ENCODE data around the gene SPACDR. TPM values are rescaled to one million over a fixed set of nuclear protein-coding genes. Genes with fewer than 3 reads are reported as not detected.

The SPACDR gene
- total RNA-seq, 1 donor from 2014 or later: not detected

- no peaks in the 10 kb centered on the region for H3K9me3 Mint-ChIP-seq
- TF ChIP-seq CTCF (IDR thresholded peaks at IDR 0.05) (no peak), EZH2 (IDR thresholded peaks at IDR 0.05) (no peak), EZH2phosphoT487 (IDR thresholded peaks at IDR 0.05) (no peak)
- Histone ChIP-seq H4K20me1 (ENCODE audit: low read depth) (peaks cover 4% of the 10 kb centered on the region), H3K27me3 (peaks cover 9% of the 10 kb centered on the region), H2AFZ (replicated peaks) (peak within 1 kb of the TSS; percentile 81), H3K4me3 (peak within 1 kb of the TSS; percentile 94), H3K9me3 (ENCODE audit: low read depth) (no peaks in the 10 kb centered on the region), H3K4me2 (peak within 1 kb of the TSS; percentile 94), H3K36me3 (no peaks in the 10 kb centered on the region), H3K79me2 (ENCODE audit: low read depth) (no peaks in the 10 kb centered on the region), H3K4me1 (peaks cover 20% of the 10 kb centered on the region), H3K9ac (peak within 1 kb of the TSS; percentile 62), H3F3A (ENCODE audit: low read depth) (peaks cover 23% of the 10 kb centered on the region), H3K27ac (no peak within 1 kb of the TSS)
- peaks cover 50% of the 10 kb centered on the region for H3K4me1 Mint-ChIP-seq
- H3K36me3 Mint-ChIP-seq: peaks cover 3% of the 10 kb centered on the region
- H3K27ac Mint-ChIP-seq: peak within 1 kb of the TSS; percentile 95
- DNase-seq (ENCODE audit: low spot score): peak; percentile 82
- H3K27me3 Mint-ChIP-seq (ENCODE audit: insufficient read depth, low read depth): peaks cover 3% of the 10 kb centered on the region
- peak within 1 kb of the TSS; percentile 96 for H3K4me3 Mint-ChIP-seq
Measured at GRCh38 chr7:100483722-100484672, 19.9 kb upstream of the SPACDR start, which contains the start of gene NYAP1. NYAP1 (plus strand) TSS chr7:100483927; CDS start chr7:100485312, 1,385 bp downstream.

GRCh38 chr7:100483090-100483721 lies 19.1 kb upstream of the SPACDR start:
- H3K9ac ChIP-seq: no peak overlapping the region
- Mint-ChIP-seq H3K4me1 (peaks cover 50% of the 10 kb centered on the region), H3K9me3 (no peaks in the 10 kb centered on the region), H3K36me3 (peaks cover 3% of the 10 kb centered on the region), H3K27me3 (ENCODE audit: insufficient read depth, low read depth) (peaks cover 3% of the 10 kb centered on the region), H3K27ac (no peak overlapping the region), H3K4me3 (peak overlapping the region; percentile 96)
- peaks cover 27% of the 10 kb centered on the region for H3F3A ChIP-seq (ENCODE audit: low read depth)
- H3K4me3 ChIP-seq: peak overlapping the region; percentile 94
- peaks cover 9% of the 10 kb centered on the region for H3K27me3 ChIP-seq
- no peak overlapping the region for H3K27ac ChIP-seq
- peak overlapping the region; percentile 81 for H2AFZ ChIP-seq (replicated peaks)
- H4K20me1 ChIP-seq (ENCODE audit: low read depth): peaks cover 4% of the 10 kb centered on the region
- peak overlapping the region; percentile 94 for H3K4me2 ChIP-seq
- H3K9me3 ChIP-seq (ENCODE audit: low read depth): no peaks in the 10 kb centered on the region
- peaks cover 19% of the 10 kb centered on the region for H3K4me1 ChIP-seq
- no peaks in the 10 kb centered on the region for H3K36me3 ChIP-seq
- peak; percentile 87 for DNase-seq (ENCODE audit: low spot score)
- peaks cover 6% of the 10 kb centered on the region for H3K79me2 ChIP-seq (ENCODE audit: low read depth)
- no peak for TF ChIP-seq EZH2phosphoT487 (IDR thresholded peaks at IDR 0.05)
- TF ChIP-seq CTCF (IDR thresholded peaks at IDR 0.05): peak; percentile 78
- no peak for TF ChIP-seq EZH2 (IDR thresholded peaks at IDR 0.05)

GRCh38 chr7:100482728-100483089 lies 18.6 kb upstream of the SPACDR start:
- Mint-ChIP-seq H3K4me3 (peak overlapping the region; percentile 96), H3K27ac (peak overlapping the region; percentile 95), H3K9me3 (no peaks in the 10 kb centered on the region), H3K27me3 (ENCODE audit: insufficient read depth, low read depth) (peaks cover 3% of the 10 kb centered on the region), H3K4me1 (peaks cover 46% of the 10 kb centered on the region), H3K36me3 (peaks cover 3% of the 10 kb centered on the region)
- H3K9ac ChIP-seq: no peak overlapping the region
- peak overlapping the region; percentile 94 for H3K4me2 ChIP-seq
- peak overlapping the region; percentile 94 for H3K4me3 ChIP-seq
- peaks cover 4% of the 10 kb centered on the region for H4K20me1 ChIP-seq (ENCODE audit: low read depth)
- H3K36me3 ChIP-seq: no peaks in the 10 kb centered on the region
- H3K79me2 ChIP-seq (ENCODE audit: low read depth): peaks cover 11% of the 10 kb centered on the region
- peaks cover 9% of the 10 kb centered on the region for H3K27me3 ChIP-seq
- no peak for TF ChIP-seq EZH2phosphoT487 (IDR thresholded peaks at IDR 0.05)
- TF ChIP-seq CTCF (IDR thresholded peaks at IDR 0.05): no peak
- no peak for TF ChIP-seq EZH2 (IDR thresholded peaks at IDR 0.05)
- H3F3A ChIP-seq (ENCODE audit: low read depth): peaks cover 27% of the 10 kb centered on the region
- no peak overlapping the region for H2AFZ ChIP-seq (replicated peaks)
- no peaks in the 10 kb centered on the region for H3K9me3 ChIP-seq (ENCODE audit: low read depth)
- H3K4me1 ChIP-seq: peaks cover 22% of the 10 kb centered on the region
- DNase-seq (ENCODE audit: low spot score): no peak
- H3K27ac ChIP-seq: no peak overlapping the region

All from neural progenitor cell (in vitro differentiated cells).